Measurements from ENCODE around the gene HELT.
"Not testable (repeated sequence)": the region's sequence is repeated elsewhere in the genome, so short reads cannot be mapped to it uniquely, and the experiment has no call there.

HELT gene

GRCh38 chr4:185017964-185018772 is at the start of gene HELT:
Gene HELT (plus strand): TSS chr4:185018490. CDS start chr4:185018929, 439 bp downstream.
- no peak for DNase-seq

DNA sequence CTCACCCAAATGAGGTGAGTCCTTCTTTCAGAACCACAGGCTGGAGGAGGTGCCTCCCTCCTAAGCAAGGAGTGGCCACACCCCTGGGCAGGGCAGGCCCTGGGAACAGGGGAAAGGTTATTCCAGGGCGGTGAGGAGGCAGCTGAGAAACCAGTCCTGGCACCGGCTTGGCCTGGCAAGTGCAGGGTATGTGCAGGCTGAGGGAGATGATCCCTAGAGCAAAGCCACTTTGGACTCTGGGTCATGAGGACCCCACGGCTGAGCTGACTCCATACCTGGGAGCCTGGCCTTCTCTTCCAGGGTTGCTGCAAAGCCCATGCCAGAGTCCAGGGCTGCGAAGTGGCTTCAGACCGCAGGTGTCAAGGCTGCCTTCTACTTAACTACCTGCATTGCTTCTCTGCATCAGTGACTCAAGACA is 49.5 kb upstream of the HELT start:
- no peak for DNase-seq

- DNase-seq, result no peak
Observed at GRCh38 chr4:184969610-184970009, 48.7 kb upstream of the HELT start.

GRCh38 chr4:184972991-184973390 is 45.3 kb upstream of the HELT start:
- no peak for DNase-seq

- not testable (repeated sequence) for DNase-seq
Observed at GRCh38 chr4:184976348-184976747, 41.9 kb upstream of the HELT start.

DNA sequence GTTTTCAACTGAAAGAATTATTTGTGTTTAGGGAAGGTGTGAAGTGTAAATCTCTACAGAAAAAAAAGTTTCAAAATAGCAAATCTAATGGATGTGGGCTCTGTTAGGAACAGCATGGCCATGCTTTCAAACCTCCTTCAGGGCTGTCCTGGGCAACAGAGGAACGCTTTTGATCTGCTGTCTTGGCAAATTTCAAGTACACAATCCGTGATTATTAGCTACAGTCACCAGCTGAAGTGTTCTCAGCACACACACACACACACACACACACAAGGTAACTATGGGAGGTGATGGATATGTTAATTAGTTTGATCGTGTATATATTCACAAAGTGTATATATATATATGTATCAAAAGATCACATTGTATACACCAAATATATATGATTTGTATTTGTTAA is 40.5 kb upstream of the HELT start:
- DNase-seq, result no peak

DNA sequence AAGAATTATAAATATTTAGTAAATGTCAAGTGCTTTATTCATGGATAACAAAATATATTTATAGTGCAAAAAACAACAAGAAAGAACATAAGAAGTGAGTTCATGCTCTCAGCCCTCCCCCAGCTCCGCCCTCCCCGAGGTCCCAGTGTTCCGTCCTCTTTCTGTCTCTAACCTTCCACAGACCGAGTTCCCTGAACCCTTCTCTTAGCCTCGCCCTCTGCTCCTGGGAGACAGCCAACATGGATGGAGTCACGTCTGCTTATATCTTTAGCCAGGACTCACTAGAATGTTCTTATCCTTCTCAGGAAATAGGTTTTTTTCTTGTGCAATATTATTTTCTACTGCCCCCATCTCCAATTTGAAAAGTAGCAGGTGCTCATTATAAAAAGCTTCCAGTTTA is 40.1 kb upstream of the HELT start:
- DNase-seq, result no peak

DNA sequence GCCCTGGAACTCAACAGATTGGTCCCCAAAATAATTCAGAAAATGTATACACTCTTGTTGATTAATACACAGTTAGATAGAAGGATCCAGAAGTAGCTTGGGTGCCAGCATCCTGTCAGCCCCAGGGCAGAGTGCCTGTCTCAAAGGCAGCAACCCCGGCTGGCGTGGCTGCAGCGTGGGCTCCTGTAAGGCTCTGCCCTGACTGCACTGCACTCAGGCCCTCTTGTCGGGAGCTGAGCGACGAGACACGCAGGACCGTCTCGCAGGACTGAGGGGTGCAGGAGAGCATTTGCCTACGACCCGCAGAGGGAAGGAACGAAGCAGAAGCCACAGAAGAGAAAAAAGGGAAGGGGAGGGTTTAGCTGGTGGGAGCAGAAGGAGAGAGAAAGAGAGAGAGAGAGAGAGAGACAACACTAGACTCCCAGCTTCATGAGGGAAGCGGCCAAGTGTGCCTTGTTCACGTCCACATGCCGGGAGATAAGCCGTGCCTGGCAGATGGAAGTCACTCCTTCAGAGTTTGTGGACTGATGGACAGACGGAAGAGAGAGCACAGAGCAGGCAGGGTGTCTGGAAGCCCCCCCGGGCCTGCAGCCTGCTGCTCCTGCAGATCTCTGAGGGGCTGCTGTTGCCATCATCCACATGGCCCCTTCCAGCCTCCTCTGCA is 38.7 kb upstream of the HELT start:
- no peak for DNase-seq

GRCh38 chr4:184980261-184980660 is 38.0 kb upstream of the HELT start:
- no peak for DNase-seq

GRCh38 chr4:184983672-184984356 is 34.5 kb upstream of the HELT start:
- peak; percentile 44 for DNase-seq

DNA sequence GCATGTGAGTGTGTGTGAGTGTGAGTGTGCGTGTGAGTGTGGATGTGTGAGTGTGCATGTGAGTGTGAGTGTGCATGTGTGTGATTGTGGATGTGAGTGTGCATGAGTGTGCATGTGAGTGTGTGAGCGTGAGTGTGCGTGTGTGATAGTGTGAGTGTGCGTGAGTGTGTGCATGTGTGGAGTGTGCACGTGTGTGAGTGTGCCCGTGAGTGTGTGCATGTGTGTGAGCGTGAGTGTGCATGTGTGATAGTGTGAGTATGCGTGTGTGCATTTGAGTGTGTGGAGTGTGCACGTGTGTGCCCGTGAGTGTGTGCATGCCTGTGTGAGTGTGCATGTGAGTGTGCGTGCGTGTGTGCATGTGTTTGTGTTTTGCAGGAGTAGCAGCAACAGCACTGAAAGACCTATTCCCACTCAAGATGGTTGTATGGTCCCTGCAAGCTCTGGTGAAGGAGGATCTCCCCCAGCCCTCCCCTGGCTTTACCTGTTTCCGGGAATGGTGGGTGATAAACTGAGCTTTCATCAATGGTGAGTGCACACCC is 30.7 kb upstream of the HELT start:
- DNase-seq, result no peak

- no peak for DNase-seq
Observed at GRCh38 chr4:184988611-184989010, 29.7 kb upstream of the HELT start.

DNA sequence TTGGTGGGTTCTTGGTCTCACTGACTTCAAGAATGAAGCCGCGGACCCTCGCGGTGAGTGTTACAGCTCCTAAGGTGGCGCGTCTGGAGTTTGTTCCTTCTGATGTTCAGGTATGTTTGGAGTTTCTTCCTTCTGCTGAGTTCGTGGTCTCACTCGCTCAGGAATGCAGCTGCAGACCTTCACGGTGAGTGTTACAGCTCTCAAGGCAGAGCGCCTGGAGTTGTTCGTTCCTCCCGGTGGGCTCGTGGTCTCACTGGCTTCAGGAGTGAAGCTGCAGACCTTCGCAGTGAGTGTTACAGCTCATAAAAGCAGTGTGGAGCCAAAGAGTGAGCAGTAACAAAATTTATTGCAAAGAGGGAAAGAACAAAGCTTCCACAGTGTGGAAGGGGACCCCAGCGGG is 29.0 kb upstream of the HELT start:
- DNase-seq, result not testable (repeated sequence)

- not testable (repeated sequence) for DNase-seq
Observed at GRCh38 chr4:184990131-184990530, 28.2 kb upstream of the HELT start.

GRCh38 chr4:184991860-184992259 is 26.4 kb upstream of the HELT start:
- no peak for DNase-seq

GRCh38 chr4:184992422-184992821 is 25.9 kb upstream of the HELT start:
- no peak for DNase-seq

- DNase-seq, result no peak
Observed at GRCh38 chr4:184993247-184993646, 25.0 kb upstream of the HELT start.

DNA sequence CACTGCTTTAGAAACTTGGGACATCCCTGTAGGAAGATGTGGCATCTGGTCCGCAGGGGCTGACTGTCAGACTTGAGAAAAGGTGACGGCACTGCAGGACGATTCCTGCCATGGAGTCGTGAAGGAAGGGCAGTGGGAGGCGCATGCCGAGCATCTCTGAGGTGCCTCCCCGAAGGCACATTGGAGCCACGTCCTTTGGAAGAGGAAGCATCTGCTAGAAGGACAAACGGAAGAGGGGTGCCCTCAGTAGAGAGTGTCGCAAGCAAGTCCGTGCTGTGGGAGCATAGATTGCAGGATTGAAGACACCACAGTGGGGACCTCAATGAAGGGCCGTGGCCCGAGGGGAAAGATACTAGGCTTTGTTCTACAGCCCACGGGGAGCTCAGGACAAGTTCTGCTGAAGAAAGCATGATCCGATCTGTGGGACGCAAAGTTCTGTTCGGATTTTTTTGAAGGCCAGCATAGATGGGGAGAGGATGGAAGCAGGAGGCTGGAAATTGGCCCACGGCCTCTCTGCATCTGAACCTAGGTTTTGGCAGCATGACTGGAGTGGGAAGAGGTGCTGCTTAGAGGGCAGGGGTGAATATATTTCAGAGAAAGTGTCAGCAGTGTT is 24.2 kb upstream of the HELT start:
- DNase-seq, result no peak

GRCh38 chr4:184994623-184995010 is 23.7 kb upstream of the HELT start:
- no peak for DNase-seq

GRCh38 chr4:184997656-184998055 is 20.6 kb upstream of the HELT start:
- DNase-seq, result not testable (repeated sequence)

- DNase-seq, result no peak
Observed at GRCh38 chr4:185002784-185003183, 15.5 kb upstream of the HELT start.

DNA sequence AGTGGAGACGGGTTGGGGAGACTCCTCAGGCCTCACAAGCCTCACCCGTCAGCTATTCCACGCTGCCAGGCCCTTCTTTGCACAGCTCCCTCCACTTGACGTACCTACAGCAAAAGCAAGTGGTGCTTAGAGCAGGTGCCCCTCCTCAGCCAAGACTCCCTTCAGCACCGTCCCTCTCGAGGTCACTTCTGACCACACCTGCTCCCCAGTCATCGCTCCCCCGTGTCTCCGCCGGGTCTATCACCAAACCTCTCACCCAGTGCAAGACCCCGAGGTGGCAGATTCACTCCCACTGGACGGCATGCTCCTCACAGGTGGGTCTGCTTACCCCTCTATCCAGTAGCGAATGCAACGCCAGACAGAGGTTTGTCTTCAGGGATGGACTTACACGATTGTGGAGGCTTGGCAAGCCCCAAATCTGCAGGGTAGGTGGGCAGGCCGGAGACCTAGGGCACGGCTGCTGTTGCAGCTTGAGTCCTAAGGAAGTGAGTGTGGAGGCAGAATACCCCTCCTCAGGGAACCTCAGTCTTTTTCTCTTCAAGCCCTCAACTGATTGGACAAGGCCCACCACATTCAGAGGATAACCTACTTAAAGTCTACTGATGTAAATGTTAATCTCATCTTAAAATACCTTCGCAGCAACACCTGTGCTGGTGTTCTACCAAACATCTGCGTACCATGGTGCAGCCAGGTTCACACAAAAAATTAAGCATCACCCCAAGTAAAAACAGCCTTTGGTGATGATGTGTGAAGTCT is 14.5 kb upstream of the HELT start:
- DNase-seq, result no peak
